H1 (cell line): Measurements from ENCODE around the gene NDUFV1. TPM values are rescaled to one million over a fixed set of nuclear protein-coding genes. Genes with fewer than 3 reads are reported as not detected.

Experiments used
- GABPA ChIP-seq: IDR thresholded peaks from 2 replicates; pipeline ENCODE4 v1.6.1; 2011; ENCODE audit warnings: mild to moderate bottlenecking, low read length, moderate library complexity, borderline replicate concordance; ENCODE audit not compliant: insufficient read depth
- polyA plus RNA-seq, 7 experiments: library from polyadenylated mRNA; depleted of rRNA in 3 of 7; stranded (reverse) in 5 of 7; unstranded in 2 of 7; fragments of >200 nt in 5 of 7; fragments of 200-250 nt in 2 of 7; gene quantifications; 1 replicate in 5 of 7; 2 replicates in 1 of 7; 4 replicates in 1 of 7; pipeline versions ENCODE4 v1.2.1 to v1.2.3, GENCODE V29; 2011 to 2013; ENCODE audit warnings: missing spikeins in 2 of 7, mixed read lengths in 2 of 7
- total RNA-seq: library from RNA; stranded (reverse); fragmentation: NEBNext Ultra II Directional; extraction: Animal tissue kit (Norgen Biotek cat#: 25700); gene quantifications from 2 replicates; pipeline ENCODE4 v1.2.1, GENCODE V29; 2021

NDUFV1 gene
- total and polyA plus RNA-seq, 2 of the 8 experiments (the other 6 are each of a cell fraction or from before 2014, with no cell fraction given), result 125 to 131 TPM

- 0 out of 2 replicates have a peak, but pooled peaks have one; percentile 37 for TF ChIP-seq GABPA
Observed at GRCh38 chr11:67648140-67648795, 41.5 kb downstream of the NDUFV1 start (continued).
